ENCODE data around the gene TTLL8.

Gene TTLL8

GRCh38 chr22:50044485-50045118, 13.5 kb downstream of the TTLL8 start:
- DNase-seq (ENCODE audit: low read depth in 2 of 2): no peak

- DNase-seq (ENCODE audit: low read depth in 2 of 2): no peak
Measured at GRCh38 chr22:50041361-50042065, 16.6 kb downstream of the TTLL8 start.

- no peak for DNase-seq (ENCODE audit: low read depth in 2 of 2)
Measured at GRCh38 chr22:50040717-50041116, 17.4 kb downstream of the TTLL8 start.

- no peak for DNase-seq (ENCODE audit: low read depth in 2 of 2)
Measured at GRCh38 chr22:50039669-50040443, 18.2 kb downstream of the TTLL8 start.

GRCh38 chr22:50035976-50036724, 21.9 kb downstream of the TTLL8 start:
- DNase-seq (ENCODE audit: low read depth in 2 of 2): no peak

- no peak for DNase-seq (ENCODE audit: low read depth in 2 of 2)
Measured at GRCh38 chr22:50035131-50035881, 22.8 kb downstream of the TTLL8 start.

GRCh38 chr22:50034126-50035081, 23.7 kb downstream of the TTLL8 start:
- DNase-seq (ENCODE audit: low read depth in 2 of 2): no peak

GRCh38 chr22:50032941-50033601, 25.0 kb downstream of the TTLL8 start:
- DNase-seq (ENCODE audit: low read depth in 2 of 2): no peak

GRCh38 chr22:50032109-50032871, 25.8 kb downstream of the TTLL8 start:
- no peak for DNase-seq (ENCODE audit: low read depth in 2 of 2)

GRCh38 chr22:50031189-50032091, 26.7 kb downstream of the TTLL8 start:
- DNase-seq (ENCODE audit: low read depth in 2 of 2): no peak

- peak; percentile 79 to 82 for DNase-seq (ENCODE audit: low read depth in 2 of 2)
Measured at GRCh38 chr22:50030297-50031188, 27.6 kb downstream of the TTLL8 start.

GRCh38 chr22:50027639-50028537, 30.2 kb downstream of the TTLL8 start:
- no peak for DNase-seq (ENCODE audit: low read depth in 2 of 2)

- DNase-seq (ENCODE audit: low read depth in 2 of 2): no peak
Measured at GRCh38 chr22:50025993-50026392, 32.1 kb downstream of the TTLL8 start.

GRCh38 chr22:50022171-50022819, 35.8 kb downstream of the TTLL8 start:
- DNase-seq (ENCODE audit: low read depth in 2 of 2): no peak

GRCh38 chr22:50020606-50021005, 37.5 kb downstream of the TTLL8 start:
- no peak for DNase-seq (ENCODE audit: low read depth in 2 of 2)
